ENCODE data around the gene SPATA6L. TPM values are rescaled to one million over a fixed set of nuclear protein-coding genes. Genes with fewer than 3 reads are reported as not detected.

The SPATA6L gene
- total RNA-seq, 4 donors from 2014 or later: 1.3 to 3.5 (median 2.3) TPM

GRCh38 chr9:4642351-4642750, 23.9 kb downstream of the SPATA6L start:
- H3K4me3 ChIP-seq (ENCODE audit: low read depth, poor library complexity, severe bottlenecking): no peak overlapping the region
- WGBS, 2 donors: 92 to 97% methylated on average over 2 of the region's 2 CpGs
- intact Hi-C loops (cut with DNase I; ENCODE audit: low total_unique reads): no loop called here
- no peak for DNase-seq (ENCODE audit: low spot score in 2 of 2)
- TF ChIP-seq CTCF (IDR thresholded peaks at IDR 0.05): no peak
- no peak for TF ChIP-seq POLR2A (IDR thresholded peaks at IDR 0.05)

- no peak overlapping the region for H3K4me3 ChIP-seq (ENCODE audit: low read depth, poor library complexity, severe bottlenecking)
- WGBS, 2 donors: 55 to 62% methylated on average over 2 of the region's 2 CpGs
- TF ChIP-seq CTCF (IDR thresholded peaks at IDR 0.05): no peak
- TF ChIP-seq POLR2A (IDR thresholded peaks at IDR 0.05): no peak
- intact Hi-C loops (cut with DNase I; ENCODE audit: low total_unique reads): no loop called here
- no peak for DNase-seq (ENCODE audit: low spot score in 2 of 2)
Observed at GRCh38 chr9:4640027-4640426, 26.3 kb downstream of the SPATA6L start.

GRCh38 chr9:4639420-4639819, 26.9 kb downstream of the SPATA6L start:
- no peak for DNase-seq (ENCODE audit: low spot score in 2 of 2)
- intact Hi-C loops (cut with DNase I; ENCODE audit: low total_unique reads): no loop called here
- 60 to 67% methylated on average over 2 of the region's 2 CpGs for WGBS, 2 donors
- TF ChIP-seq CTCF (IDR thresholded peaks at IDR 0.05): no peak
- H3K4me3 ChIP-seq (ENCODE audit: low read depth, poor library complexity, severe bottlenecking): no peak overlapping the region

GRCh38 chr9:4638968-4639367, 27.3 kb downstream of the SPATA6L start:
- intact Hi-C loops (cut with DNase I; ENCODE audit: low total_unique reads): no loop called here
- DNase-seq (ENCODE audit: low spot score in 2 of 2): no peak
- no peak for TF ChIP-seq POLR2A (IDR thresholded peaks at IDR 0.05)
- TF ChIP-seq CTCF (IDR thresholded peaks at IDR 0.05): no peak
- 84 to 89% methylated on average over 3 of the region's 3 CpGs for WGBS, 2 donors
- no peak overlapping the region for H3K4me3 ChIP-seq (ENCODE audit: low read depth, poor library complexity, severe bottlenecking)

- intact Hi-C loops (cut with DNase I; ENCODE audit: low total_unique reads): no loop called here
- no peak for DNase-seq (ENCODE audit: low spot score in 2 of 2)
- H3K4me3 ChIP-seq (ENCODE audit: low read depth, poor library complexity, severe bottlenecking): no peak overlapping the region
- TF ChIP-seq POLR2A (IDR thresholded peaks at IDR 0.05) (no peak), CTCF (IDR thresholded peaks at IDR 0.05) (no peak)
- WGBS, 2 donors: 40 to 41% methylated on average over 2 of the region's 2 CpGs
Observed at GRCh38 chr9:4630836-4631235, 35.4 kb downstream of the SPATA6L start.

- 86 to 90% methylated on average over 10 of the region's 10 CpGs for WGBS, 2 donors
- no peak overlapping the region for H3K4me3 ChIP-seq (ENCODE audit: low read depth, poor library complexity, severe bottlenecking)
- intact Hi-C loops (cut with DNase I; ENCODE audit: low total_unique reads): no loop called here
- DNase-seq (ENCODE audit: low spot score in 2 of 2): no peak
- TF ChIP-seq CTCF (IDR thresholded peaks at IDR 0.05): no peak
- TF ChIP-seq POLR2A (IDR thresholded peaks at IDR 0.05): no peak
Observed at GRCh38 chr9:4622016-4622415, 44.3 kb downstream of the SPATA6L start.

Measured in lower leg skin (tissue), 4 donors.